Ammon's horn (tissue), 1 donor: Measurements from ENCODE around the gene GNG7.
"Not testable (repeated sequence)": the region's sequence is repeated elsewhere in the genome, so short reads cannot be mapped to it uniquely, and the experiment has no call there.

Source experiments
- DNase-seq: peaks from one replicate; pipeline ENCODE4 v3.0.0-alpha.2; 2016; ENCODE audit warnings: low spot score

Gene GNG7

DNA sequence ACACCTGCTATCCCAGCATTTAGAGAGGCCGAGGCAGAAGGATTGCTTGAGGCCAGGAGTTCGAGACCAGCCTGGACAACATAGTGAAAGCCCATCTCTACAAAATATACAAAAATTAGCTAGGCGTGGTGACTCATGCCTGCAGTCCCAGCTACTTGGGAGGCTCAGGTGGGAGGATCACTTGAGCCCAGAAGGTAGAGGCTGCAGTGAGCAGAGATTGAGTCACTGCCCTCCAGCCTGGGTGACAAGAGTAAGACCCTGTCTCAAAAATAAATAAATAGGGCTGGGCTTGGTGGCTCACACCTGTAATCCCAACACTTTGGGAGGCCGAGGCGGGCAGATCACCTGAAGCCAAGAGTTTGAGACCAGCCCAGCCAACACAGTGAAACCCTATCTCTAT lies 238.8 kb downstream of the GNG7 start:
- not testable (repeated sequence) for DNase-seq

DNA sequence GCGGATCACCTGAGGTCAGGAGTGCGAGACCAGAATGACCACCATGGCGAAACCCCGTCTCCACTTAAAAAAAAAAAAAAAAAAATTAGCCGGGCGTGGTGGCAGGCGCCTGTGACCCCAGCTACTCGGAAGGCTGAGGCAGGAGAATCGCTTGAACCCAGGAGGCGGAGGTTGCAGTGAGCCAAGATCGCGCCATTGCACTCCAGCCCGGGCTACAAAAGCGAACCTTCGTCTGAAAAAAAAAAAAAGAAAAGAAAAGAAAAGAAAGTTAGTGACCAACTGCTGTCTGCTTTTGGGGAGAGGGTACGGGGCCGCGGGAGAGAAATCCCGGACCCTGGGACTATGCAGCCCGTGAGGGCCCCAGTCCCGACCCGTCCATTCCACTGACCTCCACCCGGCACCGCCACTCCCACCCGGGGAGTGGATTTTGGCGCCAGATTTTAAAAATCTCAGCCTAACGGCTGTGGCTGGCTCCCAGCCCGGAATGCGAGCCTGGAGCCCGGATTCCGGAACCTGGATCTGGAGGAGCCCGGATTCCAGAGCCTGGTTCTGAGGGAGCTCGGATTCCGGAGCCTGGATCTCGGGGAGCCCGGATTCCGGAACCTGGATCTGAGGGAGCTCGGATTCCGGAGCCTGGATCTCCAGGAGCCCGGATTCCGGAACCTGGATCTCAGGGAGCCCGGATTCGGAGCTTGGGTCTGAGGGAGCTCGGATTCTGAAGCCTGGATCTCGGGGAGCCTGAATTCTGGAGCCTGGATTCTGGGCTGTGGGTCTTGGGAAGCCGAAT lies 239.7 kb downstream of the GNG7 start:
- peak; percentile 74 for DNase-seq

GRCh38 chr19:2461751-2462634 lies 240.5 kb downstream of the GNG7 start:
- DNase-seq = no peak
